HG03432 (cell line): Measurements from ENCODE around the gene GRAMD2B.

Source experiments
- ATAC-seq: cut with Tn5 transposase; IDR thresholded peaks from one replicate; pipeline ENCODE4 v1.9.1; 2021; ENCODE audit warnings: mild to moderate bottlenecking, moderate library complexity; ENCODE audit not compliant: unreplicated experiment

The GRAMD2B gene

GRCh38 chr5:126535856-126536545 is 112.8 kb downstream of the GRAMD2B start:
- ATAC-seq, result no peak

DNA sequence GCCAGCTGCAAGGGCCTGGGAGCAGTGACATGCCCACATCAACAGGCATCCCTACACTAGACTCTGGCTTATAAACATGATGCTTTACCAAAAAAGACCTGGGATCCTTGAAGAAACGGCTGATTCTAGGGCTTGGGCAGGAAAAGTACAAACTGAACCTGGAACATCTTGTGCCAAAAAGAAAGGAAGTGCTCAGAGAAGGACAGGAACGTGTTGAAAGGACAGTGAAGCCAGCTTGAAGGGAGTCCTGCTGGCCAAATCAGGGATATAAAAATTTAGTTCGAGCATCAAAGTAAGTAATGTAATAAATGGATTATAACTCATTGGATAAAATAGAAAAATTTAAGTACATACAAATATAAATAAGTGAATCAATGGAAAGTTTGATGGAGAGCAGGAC is 113.7 kb downstream of the GRAMD2B start:
- no peak for ATAC-seq

GRCh38 chr5:126538579-126538978 is 115.4 kb downstream of the GRAMD2B start:
- no peak for ATAC-seq

GRCh38 chr5:126540631-126541030 is 117.4 kb downstream of the GRAMD2B start:
- ATAC-seq, result no peak

GRCh38 chr5:126542441-126542840 is 119.2 kb downstream of the GRAMD2B start:
- peak; percentile 32 for ATAC-seq

DNA sequence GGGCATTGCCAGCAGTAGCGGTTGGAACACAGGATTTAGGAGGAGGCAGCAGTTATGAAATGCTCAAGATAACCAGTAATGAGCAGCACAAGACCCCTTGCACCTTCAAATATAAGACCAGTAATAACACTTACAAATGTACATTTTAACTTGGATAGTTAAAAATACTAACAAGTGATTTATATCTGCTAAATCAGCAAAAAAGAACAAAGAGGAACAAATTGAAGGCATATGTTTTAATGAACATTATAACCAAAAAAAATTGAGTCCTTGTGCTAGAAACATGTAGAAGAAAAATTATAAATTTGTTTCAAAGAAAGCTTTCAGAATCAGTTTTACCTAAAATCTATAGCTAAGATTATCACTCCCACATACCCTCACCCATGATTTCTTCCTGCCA is 119.8 kb downstream of the GRAMD2B start:
- no peak for ATAC-seq

DNA sequence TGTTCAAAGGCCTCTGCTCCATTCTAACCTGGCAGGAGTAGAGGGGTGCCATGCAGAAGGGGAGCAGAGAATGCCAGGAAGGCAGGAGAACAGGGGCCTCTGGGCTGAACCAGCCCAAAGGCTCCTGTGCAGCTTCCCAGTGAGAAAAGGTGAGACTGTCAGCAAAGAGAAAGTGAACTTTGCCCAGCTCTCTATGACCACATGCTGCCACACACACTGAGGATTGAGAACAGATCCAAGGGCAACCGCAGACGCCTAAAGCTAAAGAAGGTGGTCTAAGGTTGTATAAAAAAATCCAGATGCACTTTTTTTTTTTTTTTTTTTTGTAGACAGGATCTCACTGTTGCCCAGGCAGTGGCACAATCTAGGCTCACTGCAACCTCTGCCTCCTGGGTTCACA is 120.5 kb downstream of the GRAMD2B start:
- no peak for ATAC-seq
